DND-41 (cell line): ENCODE data around the gene SCT.

Source experiments
- CTCF ChIP-seq: IDR thresholded peaks from 2 replicates; pipeline ENCODE4 v1.5.1; 2012; ENCODE audit warnings: borderline replicate concordance, low read length, moderate library complexity, mild to moderate bottlenecking; ENCODE audit not compliant: poor library complexity, severe bottlenecking; ENCODE audit errors: extremely low read depth
- EZH2 ChIP-seq: IDR thresholded peaks from 3 replicates; pipeline ENCODE4 v1.6.1; 2012; ENCODE audit warnings: borderline replicate concordance, low read depth, mild to moderate bottlenecking, moderate library complexity, low read length, inconsistent platforms; ENCODE audit not compliant: severe bottlenecking

GRCh38 chr11:581342-581741 is 45.6 kb downstream of the SCT start:
- TF ChIP-seq CTCF (no peak), EZH2 (no peak)
